HG02884 (cell line): ENCODE data around the gene TPCN2.

ENCODE experiments used
- ATAC-seq: cut with Tn5 transposase; IDR thresholded peaks from one replicate; pipeline ENCODE4 v1.9.1; 2021; ENCODE audit warnings: mild to moderate bottlenecking, moderate library complexity; ENCODE audit not compliant: unreplicated experiment

Gene TPCN2

DNA sequence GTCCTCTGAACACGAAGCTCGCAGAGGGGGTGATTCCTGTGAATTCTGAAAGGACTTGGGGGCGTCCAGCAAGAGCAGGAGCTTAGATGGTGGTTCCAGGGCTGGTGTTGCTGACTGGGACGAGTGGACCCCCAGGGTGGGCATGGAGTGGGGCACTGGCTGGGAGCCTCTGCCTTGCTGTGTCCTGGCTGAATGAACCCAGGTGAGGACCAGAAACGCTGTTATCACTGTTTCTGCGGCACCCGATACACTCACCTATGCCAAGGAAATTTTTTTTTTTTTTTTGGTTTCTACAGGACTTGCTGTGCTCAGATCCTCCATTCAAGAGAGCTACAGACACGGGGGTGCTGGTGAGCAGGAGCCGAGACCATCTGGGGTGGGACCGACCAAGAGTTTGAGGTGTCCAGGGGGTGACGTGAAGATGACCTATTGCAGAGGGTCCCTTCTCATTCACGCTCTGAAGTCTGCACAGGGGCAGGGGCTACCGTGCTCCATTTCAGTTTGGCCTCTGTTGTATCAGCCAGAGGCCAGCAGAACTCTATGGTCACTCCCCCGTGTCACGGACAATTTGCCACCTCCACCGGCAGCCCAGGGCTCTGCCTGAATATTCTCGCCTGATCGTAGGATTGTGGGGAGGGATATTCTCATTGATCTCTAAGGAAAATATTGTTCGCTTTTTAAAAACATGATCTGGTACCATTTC, 110.6 kb downstream of the TPCN2 start:
- ATAC-seq = no peak

- no peak for ATAC-seq
Observed at GRCh38 chr11:69160296-69161116, 111.8 kb downstream of the TPCN2 start.

DNA sequence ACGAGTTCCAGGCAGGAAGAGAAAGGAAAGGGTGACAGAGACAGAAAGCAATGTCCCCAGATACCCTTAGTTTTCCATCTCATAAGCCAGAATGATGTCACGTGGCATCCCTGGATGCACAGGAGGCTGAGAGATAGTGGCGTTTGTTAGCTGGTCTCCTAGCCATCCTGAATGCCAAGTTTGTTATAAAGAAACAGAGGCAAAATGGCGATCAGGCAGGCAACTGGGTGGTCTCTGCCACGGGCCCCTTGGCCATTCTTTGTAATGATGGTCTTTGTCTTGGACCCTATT, 112.3 kb downstream of the TPCN2 start:
- no peak for ATAC-seq

DNA sequence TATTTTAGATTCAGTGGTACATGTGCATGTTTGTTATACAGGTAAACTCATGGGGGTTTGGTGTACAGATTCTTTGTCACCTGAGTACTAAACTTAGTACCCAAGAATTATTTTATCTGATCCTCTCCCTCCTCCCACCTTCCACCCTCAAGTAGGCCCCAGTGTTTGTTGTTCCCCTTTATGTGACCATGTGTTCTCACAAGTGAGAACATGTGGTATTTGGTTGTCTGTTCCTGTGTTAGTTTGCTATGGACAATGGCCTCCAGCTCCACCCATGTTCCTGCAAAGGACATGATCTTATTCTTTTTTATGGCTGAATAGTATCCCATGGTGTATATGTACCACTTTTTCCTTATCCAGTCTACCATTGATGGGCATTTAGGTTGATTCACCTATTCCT, 113.8 kb downstream of the TPCN2 start:
- no peak for ATAC-seq

DNA sequence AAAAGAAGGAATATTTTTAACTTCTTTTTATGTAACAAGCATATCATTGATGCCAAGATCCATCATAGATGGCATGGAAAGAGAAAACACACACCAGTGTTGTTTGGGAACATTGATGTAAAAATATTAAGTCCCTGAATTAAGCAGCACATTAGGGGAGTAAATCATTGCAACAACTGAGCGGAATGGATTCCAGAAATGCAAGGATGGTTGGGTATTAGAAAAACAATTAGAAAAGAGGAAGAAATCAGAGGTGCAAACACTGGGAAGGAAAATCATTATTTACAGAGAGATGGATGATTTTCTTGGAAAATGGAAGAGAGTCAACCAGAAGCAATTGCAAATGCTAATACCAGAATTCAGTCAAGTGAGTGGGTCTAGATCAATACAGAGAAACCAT, 115.1 kb downstream of the TPCN2 start:
- no peak for ATAC-seq

DNA sequence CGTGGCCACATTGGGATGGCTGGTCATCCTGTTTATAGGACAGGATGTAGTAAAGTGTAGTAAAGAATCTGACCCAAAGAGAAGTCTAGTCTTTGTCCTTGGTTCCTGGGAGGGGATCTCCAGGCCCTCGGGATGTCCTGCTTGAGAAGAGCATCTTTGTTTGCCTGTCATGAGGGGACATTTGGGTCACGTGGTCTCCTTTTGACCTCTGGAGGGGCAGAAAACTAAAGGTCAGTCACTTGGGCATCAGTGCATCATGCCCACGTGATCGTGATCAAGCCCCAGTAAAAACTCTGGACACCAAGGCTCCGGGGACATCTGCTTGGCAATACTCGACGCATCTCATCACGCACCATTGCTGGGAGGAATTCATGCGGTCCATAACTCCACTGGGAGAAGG, 116.1 kb downstream of the TPCN2 start:
- no peak for ATAC-seq

DNA sequence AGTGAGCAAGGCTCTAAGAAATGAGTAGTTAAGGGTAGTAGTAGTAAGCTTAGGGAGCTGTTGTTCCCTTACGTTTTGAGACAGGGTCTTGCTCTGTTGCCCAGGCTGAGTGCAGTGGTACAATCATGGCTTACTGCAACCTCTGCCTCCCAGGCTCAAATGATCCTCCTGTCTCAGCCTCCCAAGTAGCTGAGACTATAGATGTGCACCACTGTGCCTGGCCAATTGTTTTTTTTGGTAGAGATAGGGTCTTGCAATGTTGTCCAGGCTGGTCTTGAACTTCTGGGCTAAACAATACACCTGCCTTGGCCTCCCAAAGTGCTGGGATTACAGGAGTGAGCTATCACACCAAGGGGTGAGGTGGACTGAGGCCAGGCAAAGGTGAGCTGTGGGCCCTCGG, 117.0 kb downstream of the TPCN2 start:
- ATAC-seq = no peak

DNA sequence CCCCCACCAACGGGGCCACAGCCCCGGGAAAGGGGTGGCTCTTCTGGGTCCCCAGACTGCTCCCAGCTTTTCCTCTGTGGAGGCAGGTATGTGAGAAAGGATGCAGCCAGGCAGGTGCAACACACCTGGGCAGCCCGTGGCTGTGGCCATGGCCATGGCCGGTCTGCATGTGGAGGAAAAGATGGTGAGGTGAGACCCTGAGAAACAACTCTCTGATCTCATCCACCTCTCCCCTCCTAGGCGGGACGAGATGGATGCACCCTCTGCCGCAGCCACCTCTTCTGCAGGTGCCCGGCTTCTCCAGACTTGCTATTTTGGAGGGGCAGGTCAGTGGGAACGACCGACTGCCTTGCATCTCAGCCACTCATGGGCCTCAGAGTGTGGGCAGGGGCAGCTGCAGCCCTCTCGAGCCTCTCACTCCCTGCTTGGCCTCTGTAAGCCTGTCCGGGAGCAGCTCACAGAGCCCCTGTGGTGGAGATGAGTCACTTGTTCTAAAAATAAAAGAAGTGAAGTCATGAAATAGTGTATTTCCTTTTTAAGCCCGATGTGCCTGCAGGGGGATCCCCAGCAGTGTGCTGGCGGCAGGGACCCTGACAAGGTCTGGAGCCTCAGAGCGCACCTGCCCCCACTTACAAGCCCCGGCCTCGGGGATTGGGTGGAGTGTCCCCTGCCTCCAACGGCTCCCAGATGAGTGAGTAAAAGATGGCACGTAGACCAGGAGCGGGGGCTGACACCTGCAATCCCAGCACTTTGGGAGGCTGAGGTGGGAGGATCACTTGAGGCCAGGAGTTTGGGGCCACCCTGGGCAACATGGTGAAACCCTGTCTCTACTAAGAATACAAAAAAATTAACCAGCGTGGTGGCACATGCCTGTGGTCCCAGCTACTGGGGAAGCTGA, 117.7 kb downstream of the TPCN2 start:
- peak; percentile 83 for ATAC-seq

- no peak for ATAC-seq
Observed at GRCh38 chr11:69167130-69167915, 118.6 kb downstream of the TPCN2 start.

DNA sequence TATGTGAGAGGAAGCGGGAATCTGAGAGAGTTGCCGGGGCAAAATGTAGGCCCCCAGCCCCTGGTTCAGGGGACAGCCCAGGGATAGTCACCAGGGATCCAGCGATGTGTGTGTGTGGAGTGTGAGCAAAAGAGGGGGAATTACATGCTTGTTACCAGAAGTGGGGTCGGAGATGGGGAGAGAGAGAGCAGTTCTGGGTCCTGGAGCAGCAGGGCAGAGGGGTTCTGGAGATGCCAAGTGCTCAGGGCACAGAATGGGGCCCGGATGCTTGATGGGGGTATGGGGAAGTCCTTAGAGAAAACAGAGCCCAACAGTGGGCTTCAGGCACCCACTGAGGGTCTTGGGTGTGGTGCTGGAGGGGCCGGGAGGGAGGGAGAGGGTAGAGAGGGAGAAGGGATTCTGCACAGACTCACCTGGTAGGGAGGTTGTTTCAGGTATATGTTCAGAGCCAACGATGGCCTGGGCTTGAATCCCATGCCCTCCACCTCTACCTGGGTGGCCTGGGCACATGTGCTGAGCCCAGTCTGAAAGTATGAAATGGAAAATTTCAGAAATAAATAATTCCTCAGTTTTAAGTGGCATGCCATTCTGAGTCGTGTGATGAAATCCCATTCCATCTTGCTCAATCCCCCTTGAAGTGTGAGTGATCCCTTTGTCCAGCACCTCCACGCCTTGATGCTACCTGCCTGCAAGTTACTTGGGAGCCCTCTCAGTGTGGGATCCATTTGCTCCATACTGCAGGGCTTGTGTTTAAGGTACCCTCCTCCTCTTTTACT, 119.4 kb downstream of the TPCN2 start:
- no peak for ATAC-seq

- ATAC-seq = no peak
Observed at GRCh38 chr11:69169479-69169878, 120.7 kb downstream of the TPCN2 start.

- ATAC-seq = no peak
Observed at GRCh38 chr11:69170704-69171103, 122.0 kb downstream of the TPCN2 start.

GRCh38 chr11:69171476-69172240, 122.9 kb downstream of the TPCN2 start:
- ATAC-seq = no peak

GRCh38 chr11:69172674-69173073, 123.9 kb downstream of the TPCN2 start:
- ATAC-seq = no peak

DNA sequence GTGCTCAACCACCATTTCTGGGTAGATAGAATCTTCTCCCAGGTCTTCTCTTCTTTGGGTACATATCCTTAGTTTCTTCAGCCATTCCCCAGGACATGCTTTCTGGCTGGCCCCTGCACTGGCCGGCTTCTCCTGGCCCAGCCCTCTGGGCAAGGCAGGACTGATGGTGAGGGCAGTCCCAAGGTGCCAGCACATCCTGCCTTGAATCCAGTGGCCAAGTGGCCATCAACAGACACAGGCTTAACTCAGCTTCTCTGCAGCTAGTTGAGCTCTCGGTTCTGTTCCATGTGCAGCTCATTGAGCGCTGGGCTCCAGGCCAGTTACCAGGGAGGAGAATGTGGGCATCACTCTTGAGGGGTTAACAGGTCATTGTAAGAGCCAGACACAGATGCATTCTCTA, 124.6 kb downstream of the TPCN2 start:
- no peak for ATAC-seq

DNA sequence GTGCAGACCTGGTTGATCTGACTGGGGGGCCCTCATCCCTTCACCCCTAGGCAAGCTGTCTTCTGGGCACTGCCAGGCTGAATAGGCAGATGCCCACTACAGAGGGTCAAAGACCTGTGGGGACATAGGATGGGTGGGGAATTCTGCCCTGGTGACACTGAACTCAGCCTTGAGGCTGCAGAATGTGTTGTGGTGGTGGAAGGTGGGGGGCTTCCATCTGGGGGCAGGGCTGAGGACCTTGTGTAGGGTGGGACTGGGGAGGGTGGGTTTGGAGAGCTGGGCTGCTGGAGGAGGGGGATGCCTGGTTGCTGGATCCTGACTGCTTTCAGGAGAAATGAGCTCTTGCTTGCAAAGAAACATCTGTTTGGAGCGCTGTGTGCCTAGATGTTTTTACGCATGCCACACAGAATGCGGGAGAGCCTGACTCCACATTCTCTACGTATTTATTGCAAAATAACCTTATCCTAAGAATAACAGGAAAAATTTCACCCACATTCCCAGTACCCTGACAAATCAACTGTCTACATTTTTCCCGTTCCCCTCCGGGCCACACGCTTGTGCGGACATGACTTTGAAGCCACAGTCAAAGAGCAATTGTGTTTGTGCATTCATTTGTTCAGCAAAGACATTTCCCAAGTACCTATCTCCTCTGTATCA, 125.3 kb downstream of the TPCN2 start:
- ATAC-seq = no peak

DNA sequence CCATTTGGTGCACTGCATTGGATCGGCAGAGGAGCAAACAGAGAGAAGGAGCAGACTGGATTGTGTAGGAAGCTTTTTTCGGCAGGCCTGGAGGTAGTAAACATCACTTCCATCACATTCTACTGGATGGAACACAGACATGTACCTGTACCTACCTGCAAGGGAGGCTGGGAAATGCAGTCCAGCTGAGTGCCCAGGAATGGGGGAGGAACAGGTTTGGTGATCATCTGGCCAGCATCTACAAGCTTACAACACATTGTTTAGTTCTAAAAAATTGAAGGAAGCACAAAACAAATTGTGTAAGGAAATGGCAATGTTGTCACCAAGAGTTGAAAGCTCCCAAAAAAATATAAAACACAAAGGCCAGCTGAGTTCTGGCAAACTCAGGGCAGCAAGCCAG, 126.1 kb downstream of the TPCN2 start:
- ATAC-seq = no peak

DNA sequence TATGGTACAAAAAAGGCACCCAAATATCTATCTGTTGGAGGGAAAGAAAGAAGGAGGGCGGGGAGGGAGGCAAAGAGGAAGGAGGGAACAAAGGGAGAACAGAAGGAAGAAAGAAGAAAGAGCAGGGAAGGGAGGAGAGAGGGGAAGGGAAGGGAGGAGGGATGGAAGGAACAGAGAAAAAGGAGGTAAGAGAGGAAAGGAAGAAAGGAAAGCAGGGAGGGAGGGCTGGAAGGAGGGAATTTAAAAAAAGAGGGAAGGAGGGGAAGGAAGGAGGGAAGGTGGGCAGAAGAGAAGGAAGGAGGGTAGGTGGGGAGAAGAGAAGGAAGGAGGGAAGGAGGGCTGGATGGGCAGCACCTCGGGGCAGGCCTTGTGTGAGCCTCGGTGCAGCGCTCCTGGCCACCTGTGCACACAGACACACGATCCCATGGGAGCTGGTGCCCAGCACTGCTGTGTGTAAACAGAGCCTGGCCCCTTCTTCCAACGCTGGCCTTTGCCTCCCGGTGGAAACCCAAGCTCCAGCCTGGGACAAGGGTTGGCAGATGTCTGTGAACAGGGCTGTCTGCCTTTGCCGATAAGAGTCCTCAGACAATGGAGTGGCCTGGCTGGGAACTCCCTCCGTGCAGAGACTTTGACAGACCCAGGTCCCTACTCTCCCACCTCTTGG, 130.2 kb downstream of the TPCN2 start:
- ATAC-seq = no peak
